Measurements from ENCODE around the gene DTX4. TPM values are rescaled to one million over a fixed set of nuclear protein-coding genes. Genes with fewer than 3 reads are reported as not detected.

Gene DTX4
- total and polyA plus RNA-seq, 2 of the 4 experiments (the other 2 are of a cell fraction) = 2.7 to 3.0 TPM

DNA sequence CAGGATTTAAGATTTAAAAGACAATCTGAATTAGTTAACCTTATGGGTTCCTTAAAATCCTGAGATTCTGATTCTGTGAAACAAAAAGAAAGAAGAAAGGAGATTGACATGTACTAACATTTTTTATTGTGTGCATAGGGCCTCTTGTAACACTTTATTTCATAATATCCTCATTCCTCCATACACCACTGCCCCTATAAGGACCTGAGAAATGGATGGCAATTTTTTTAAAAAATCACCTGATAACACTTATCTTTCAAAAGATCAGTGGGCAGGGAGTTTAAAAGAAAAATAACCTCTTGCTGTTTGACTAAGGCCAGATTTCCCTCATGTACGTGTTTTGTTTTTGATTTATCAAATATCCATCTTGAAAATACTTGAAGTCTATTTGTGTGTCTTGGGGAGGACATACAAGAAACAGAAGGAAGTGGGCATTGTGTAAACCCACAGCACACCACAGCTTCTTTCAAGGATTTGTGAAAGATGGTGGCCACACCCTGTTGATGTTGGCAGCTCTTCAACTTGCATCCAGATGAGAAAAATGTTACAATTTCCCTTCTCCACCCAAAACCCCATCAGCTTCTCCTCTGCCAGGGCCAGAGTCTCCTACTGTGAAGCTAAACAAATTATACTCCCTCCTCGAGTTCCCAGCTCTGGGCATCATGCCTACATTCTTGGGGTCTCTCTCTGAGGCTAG, 75.7 kb downstream of the DTX4 start:
- BruUV-seq (replicated peaks) = no TSS peak
- no peak overlapping the region for H3K4ac ChIP-seq (ENCODE audit: low read depth, low read length)
- intact Hi-C loops (cut with micrococcal nuclease) = no loop called here
- no CpG with 5 or more reads among the region's 2 CpGs for WGBS, 2 experiments (ENCODE audit: extremely low coverage in 2 of 2, insufficient read length in 1 of 2)
- ChIA-PET POLR2A (ENCODE audit: unreplicated experiment) (no interaction called here), CTCF (interaction anchor here (0.5 to 1.2 kb wide), 2 partner anchors 26 to 55 kb away, joined by 3 read pairs; no protein-coding TSS in a partner anchor)
- H3K27me3 ChIP-seq (ENCODE audit: control insufficient read depth, insufficient read depth, low read length) = no peaks in the 10 kb centered on the region; the same call in 1 of the 2 replicates
- in situ Hi-C loops (cut with MboI; ENCODE audit: low sequenced_read_pairs) = no loop called here
- peaks cover 2% of the 10 kb centered on the region; the same call in 1 of the 2 replicates for H3K4me1 ChIP-seq (ENCODE audit: control insufficient read depth, insufficient read depth, low read length)
- no peak overlapping the region for H3K27ac ChIP-seq (ENCODE audit: insufficient read depth, low read length)
- no peak overlapping the region for H2AFZ ChIP-seq (replicated peaks; ENCODE audit: low read length, poor library complexity)
- H3K9ac ChIP-seq (ENCODE audit: low read depth, low read length) = no peak overlapping the region
- DNase-seq (peak; percentile 7), ATAC-seq (ENCODE audit: low read depth) (peak; percentile 58)
- H3K14ac ChIP-seq (replicated peaks; ENCODE audit: low read depth, low read length) = no peak overlapping the region
- H3K4me2 ChIP-seq (ENCODE audit: low read depth, low read length) = no peak overlapping the region
- no peak overlapping the region for H2BK5ac ChIP-seq (ENCODE audit: low read depth, low read length, poor library complexity, severe bottlenecking)
- H3K23ac ChIP-seq (ENCODE audit: low read depth, low read length) = no peak overlapping the region
- H2BK20ac ChIP-seq (ENCODE audit: low read depth, low read length) = no peak overlapping the region
- no peak overlapping the region for H2BK15ac ChIP-seq (ENCODE audit: low read depth, low read length)
- no peaks in the 10 kb centered on the region for H4K20me1 ChIP-seq (ENCODE audit: insufficient read depth, low read length)
- no peaks in the 10 kb centered on the region for H3K36me3 ChIP-seq (ENCODE audit: control insufficient read depth, insufficient read depth, low read length)
- no peak overlapping the region for H2AK5ac ChIP-seq (ENCODE audit: low read depth, low read length)
- no peaks in the 10 kb centered on the region for H3K9me1 ChIP-seq (ENCODE audit: insufficient read depth, low read length)
- no peak overlapping the region for H3K56ac ChIP-seq (ENCODE audit: extremely low read depth, insufficient read depth, low read length)
- no peak overlapping the region for H3K4me3 ChIP-seq (ENCODE audit: insufficient read depth, low read depth, low read length)
- H2BK120ac ChIP-seq (ENCODE audit: low read depth, low read length) = no peak overlapping the region
- no peak for TF ChIP-seq MAFK (IDR thresholded peaks at IDR 0.05; ENCODE audit: low read depth, low read length)
- no peak overlapping the region for H3K18ac ChIP-seq (ENCODE audit: low read depth, low read length)
- H3K79me1 ChIP-seq (ENCODE audit: low read depth in 1 of 2, low read length in 2 of 2) = no peaks in the 10 kb centered on the region
- no peaks in the 10 kb centered on the region for H3K9me3 ChIP-seq (ENCODE audit: control insufficient read depth, insufficient read depth, low read length)
- H4K8ac ChIP-seq (ENCODE audit: low read depth in 2 of 2, low read length in 2 of 2) = no peak overlapping the region
- H2AK9ac ChIP-seq (replicated peaks; ENCODE audit: low read depth, low read length, poor library complexity) = no peak overlapping the region
- H4K5ac ChIP-seq (ENCODE audit: low read depth, low read length) = no peak overlapping the region
- dilution Hi-C loops (cut with HindIII; ENCODE audit: low sequenced_read_pairs, unreplicated experiment) = no loop called here
- no peak overlapping the region for H4K91ac ChIP-seq (ENCODE audit: insufficient read depth, low read depth, low read length)
